A549 (cell line): Measurements from ENCODE around the gene MED9. TPM values are rescaled to one million over a fixed set of nuclear protein-coding genes. Genes with fewer than 3 reads are reported as not detected.

ENCODE experiments used
- ATAC-seq, 2 experiments: fragments of 200-7000 bp in 1 of 2; fragments of >200 bp in 1 of 2; cut with Nextera tagmentation in 1 of 2; cut with Tn5 transposase in 1 of 2; 3 replicates each; pipeline versions ENCODE4 v1.8.0 to v1.9.1; 2018 to 2020; ENCODE audit warnings: mild to moderate bottlenecking in 1 of 2, moderate library complexity in 1 of 2
- CTCF ChIA-PET: fragments of 300-600 bp; sonication (Branson Sonifier 250); formaldehyde crosslinking; extraction: SDS; loops from one replicate; lab custom pipeline; 2021; ENCODE audit warnings: antibody characterized with exemption, inconsistent platforms; lab: Yijun Ruan, JAX
- POLR2A ChIA-PET: fragments of 350-600 bp; formaldehyde crosslinking; extraction: SDS; loops from one replicate; lab custom pipeline; 2021; ENCODE audit warnings: antibody characterized with exemption, inconsistent platforms; lab: Yijun Ruan, JAX
- DNase-seq, 2 experiments: peaks; one replicate each; pipeline versions ENCODE4 v3.0.0 to v3.0.0-alpha.2; 2011 to 2016; ENCODE audit warnings: low read depth in 1 of 2, low spot score in 1 of 2
- FAIRE-seq: peaks from 2 replicates; lab custom pipeline; 2011; peaks lifted over from hg19 to GRCh38; lab: Jason Lieb, UNC
- H3K27ac ChIP-seq, 2 experiments: fragments of >200 bp; sonication (Bioruptor Twin); formaldehyde crosslinking; 3 replicates each; pipeline ENCODE4 v1.5.1; 2016 to 2017
- H3K4me1 ChIP-seq: fragments of >200 bp; sonication (Bioruptor Twin); formaldehyde crosslinking; 3 replicates; pipeline ENCODE4 v1.6.1; 2016
- H3K4me2 ChIP-seq: fragments of >200 bp; sonication (Bioruptor Twin); formaldehyde crosslinking; 3 replicates; pipeline ENCODE4 v1.6.1; 2016
- H3K4me3 ChIP-seq: fragments of >200 bp; sonication (Bioruptor Twin); formaldehyde crosslinking; 3 replicates; pipeline ENCODE4 v1.5.1; 2016
- H3K9me3 ChIP-seq: fragments of >200 bp; sonication (Bioruptor Twin); formaldehyde crosslinking; 3 replicates; pipeline ENCODE4 v1.6.1; 2016
- ATOH8 ChIP-seq: fragments of 250-450 bp; sonication (Bioruptor Pico); IDR thresholded peaks from 2 replicates; pipeline ENCODE4 v1.5.0; 2020; ENCODE audit warnings: low read depth, mild to moderate bottlenecking, moderate library complexity
- BHLHE40 ChIP-seq: IDR thresholded peaks from 2 replicates; pipeline ENCODE4 v1.6.1; 2012; ENCODE audit warnings: low read depth, low read length, inconsistent platforms
- CBX2 ChIP-seq: fragments of 200-600 bp; sonication (generic); IDR thresholded peaks from 2 replicates; pipeline ENCODE4 v1.6.1; 2016; ENCODE audit warnings: low read depth, mild to moderate bottlenecking, borderline replicate concordance
- CEBPB ChIP-seq, 2 experiments: fragments of >200 bp in 1 of 2; sonication (Bioruptor Twin) in 1 of 2; formaldehyde crosslinking in 1 of 2; IDR thresholded peaks; 2 replicates each; pipeline ENCODE4 v1.6.1; 2012 to 2016
- E2F6 ChIP-seq: IDR thresholded peaks from 2 replicates; pipeline ENCODE4 v1.6.1; 2012; ENCODE audit warnings: low read depth, borderline replicate concordance
- EHMT2 ChIP-seq: fragments of 200-600 bp; sonication (generic); IDR thresholded peaks from 2 replicates; pipeline ENCODE4 v1.6.1; 2016; ENCODE audit warnings: antibody characterized with exemption, low read depth, mild to moderate bottlenecking, moderate library complexity
- FOSB ChIP-seq: fragments of 250-450 bp; sonication (Bioruptor Pico); IDR thresholded peaks from 2 replicates; pipeline ENCODE4 v1.5.0; 2020; ENCODE audit warnings: mild to moderate bottlenecking, moderate library complexity
- FOSL2 ChIP-seq, 2 experiments: fragments of 450-650 bp in 1 of 2; fragments of >200 bp in 1 of 2; sonication (Bioruptor Twin) in 1 of 2; formaldehyde crosslinking; IDR thresholded peaks; 2 replicates each; pipeline versions ENCODE4 v1.5.0 to v1.6.1; 2016 to 2020; ENCODE audit warnings: mild to moderate bottlenecking in 1 of 2, moderate library complexity in 1 of 2
- FOXS1 ChIP-seq: fragments of 250-450 bp; sonication (Bioruptor Pico); IDR thresholded peaks from 2 replicates; pipeline ENCODE4 v1.5.0; 2020; ENCODE audit warnings: mild to moderate bottlenecking, moderate library complexity
- GATA3 ChIP-seq: IDR thresholded peaks from 2 replicates; pipeline ENCODE4 v1.6.1; 2012; ENCODE audit warnings: borderline replicate concordance
- HOXB13 ChIP-seq: fragments of 250-450 bp; sonication (Bioruptor Pico); IDR thresholded peaks from 2 replicates; pipeline ENCODE4 v1.5.0; 2020; ENCODE audit warnings: low read depth, mild to moderate bottlenecking, moderate library complexity
- JUN ChIP-seq, 2 experiments: fragments of >200 bp; sonication (Bioruptor Twin); formaldehyde crosslinking; IDR thresholded peaks; 2 replicates in 1 of 2; 3 replicates in 1 of 2; pipeline ENCODE4 v1.6.1; 2016 to 2017
- JUNB ChIP-seq: fragments of >200 bp; sonication (Bioruptor Twin); formaldehyde crosslinking; IDR thresholded peaks from 2 replicates; pipeline ENCODE4 v1.6.1; 2016
- KDM1A ChIP-seq: fragments of 200-600 bp; sonication (generic); IDR thresholded peaks from 2 replicates; pipeline ENCODE4 v1.6.1; 2016; ENCODE audit warnings: low read depth, mild to moderate bottlenecking
- KDM5A ChIP-seq: fragments of 200-600 bp; sonication (generic); IDR thresholded peaks from 2 replicates; pipeline ENCODE4 v1.6.1; 2016; ENCODE audit warnings: antibody characterized with exemption, mild to moderate bottlenecking
- MAZ ChIP-seq: fragments of 150-350 bp; IDR thresholded peaks from 2 replicates; pipeline ENCODE4 v1.6.1; 2014; ENCODE audit warnings: antibody characterized with exemption, low read depth, low read length, borderline replicate concordance
- RARB ChIP-seq: fragments of 250-450 bp; sonication (Bioruptor Pico); IDR thresholded peaks from 2 replicates; pipeline ENCODE4 v1.8.0; 2021; ENCODE audit warnings: mild to moderate bottlenecking, moderate library complexity
- RFX5 ChIP-seq: fragments of 450-650 bp; IDR thresholded peaks from 2 replicates; pipeline ENCODE4 v1.7.1; 2014; ENCODE audit warnings: antibody characterized with exemption, mild to moderate bottlenecking, moderate library complexity
- RNF2 ChIP-seq: fragments of 200-600 bp; sonication (generic); IDR thresholded peaks from 2 replicates; pipeline ENCODE4 v1.6.1; 2016; ENCODE audit warnings: low read depth, mild to moderate bottlenecking, antibody characterized with exemption, moderate library complexity, borderline replicate concordance
- TFCP2L1 ChIP-seq: fragments of 250-450 bp; sonication (Bioruptor Pico); IDR thresholded peaks from 2 replicates; pipeline ENCODE4 v1.5.0; 2021; ENCODE audit warnings: mild to moderate bottlenecking
- TP53 ChIP-seq: fragments of 250-450 bp; sonication (Bioruptor Pico); IDR thresholded peaks from 2 replicates; pipeline ENCODE4 v1.5.0; 2021; ENCODE audit warnings: mild to moderate bottlenecking, moderate library complexity
- USF2 ChIP-seq: fragments of 450-650 bp; IDR thresholded peaks from 2 replicates; pipeline ENCODE4 v1.6.1; 2014; ENCODE audit warnings: antibody characterized with exemption
- ZNF302 ChIP-seq: fragments of 250-450 bp; sonication (Bioruptor Pico); IDR thresholded peaks from 2 replicates; pipeline ENCODE4 v1.9.0; 2021; ENCODE audit warnings: inconsistent platforms, mild to moderate bottlenecking, moderate library complexity
- ZSCAN20 ChIP-seq: fragments of 250-450 bp; sonication (Bioruptor Pico); IDR thresholded peaks from 2 replicates; pipeline ENCODE4 v1.8.0; 2022; ENCODE audit warnings: mild to moderate bottlenecking, moderate library complexity
- WGBS: methylation state at CpG from one replicate; pipeline ENCODE4 v1.1.6; 2017; ENCODE audit errors: missing lambda C conversion rate; 5-methylcytosine and 5-hydroxymethylcytosine counted together
- polyA plus RNA-seq, 4 experiments: library from polyadenylated mRNA; depleted of rRNA in 3 of 4; stranded (reverse); fragments of >200 nt; fragmentation: RNase III in 1 of 4; extraction: RNeasy Plus Mini Kit Qiagen cat#74134 plus additional on column Dnase treatment in 1 of 4; gene quantifications; 2 replicates in 3 of 4; 3 replicates in 1 of 4; pipeline ENCODE4 v1.2.3, GENCODE V29; 2011 to 2017

MED9 gene
- polyA plus RNA-seq, 2 of the 4 experiments (the other 2 are of a cell fraction), result 15.2 to 17.4 TPM

- H3K9me3 ChIP-seq, result no peaks in the 10 kb centered on the region
- POLR2A ChIA-PET, result no interaction called here
- H3K4me3 ChIP-seq, result no peak overlapping the region
- no peak overlapping the region for H3K4me2 ChIP-seq
- ATAC-seq (no peak), DNase-seq (no peak), FAIRE-seq (no peak)
- WGBS, result 86% methylated on average over 3 of the region's 3 CpGs
- no peak overlapping the region for H3K27ac ChIP-seq
- TF ChIP-seq TFCP2L1 (CRISPR knock-in tag) (no peak), CEBPB (IDR thresholded peaks at IDR 0.05) (no peak), FOXS1 (CRISPR knock-in tag) (no peak), MAZ (no peak), HOXB13 (no peak), GATA3 (no peak)
- CTCF ChIA-PET, result interaction anchor here (0.7 to 4.2 kb wide), 3 partner anchors 27 to 143 kb away, joined by 3 to 22 read pairs (median 11); partner anchors contain the start of gene RASD1
- H3K4me1 ChIP-seq, result 0 out of 3 replicates have a peak, but pooled peaks cover 5% of the 10 kb centered on the region
Observed at GRCh38 chr17:17469996-17470395, 6.8 kb upstream of the MED9 start.

- DNase-seq (no peak), ATAC-seq (no peak)
- Histone ChIP-seq H3K9me3 (no peaks in the 10 kb centered on the region), H3K4me2 (no peak overlapping the region), H3K4me1 (0 out of 3 replicates have a peak, but pooled peaks cover 5% of the 10 kb centered on the region), H3K27ac (no peak overlapping the region)
- CTCF ChIA-PET, result interaction anchor here (0.7 to 4.2 kb wide), 8 partner anchors 10 to 281 kb away, joined by 3 to 22 read pairs (median 9); partner anchors contain the start of gene RASD1
- 33% methylated on average over 8 of the region's 8 CpGs for WGBS
- no peak for TF ChIP-seq ZNF302
- no peak for TF ChIP-seq GATA3
- TF ChIP-seq BHLHE40, result no peak
- no peak for TF ChIP-seq CEBPB (IDR thresholded peaks at IDR 0.05)
- no peak for TF ChIP-seq USF2
- no peak for TF ChIP-seq CBX2
- TF ChIP-seq FOSL2 (IDR thresholded peaks at IDR 0.05), result no peak
- no peak for TF ChIP-seq FOSL2 (CRISPR knock-in tag; IDR thresholded peaks at IDR 0.05)
- no peak for TF ChIP-seq TP53 (CRISPR knock-in tag)
- no peak for TF ChIP-seq RFX5
- TF ChIP-seq JUN (IDR thresholded peaks at IDR 0.05), result no peak
- TF ChIP-seq RNF2, result no peak
- TF ChIP-seq ATOH8, result no peak
- no peak for TF ChIP-seq RARB (CRISPR knock-in tag)
- TF ChIP-seq KDM1A, result no peak
- TF ChIP-seq ZSCAN20 (CRISPR knock-in tag), result no peak
- TF ChIP-seq FOSB (CRISPR knock-in tag), result no peak
- no peak for TF ChIP-seq EHMT2
- TF ChIP-seq E2F6, result no peak
- no peak for TF ChIP-seq JUNB
- no peak for TF ChIP-seq KDM5A
- TF ChIP-seq, all 56 proteins: peak for 0
- H3K4me3 ChIP-seq, result no peak overlapping the region
- no peak for FAIRE-seq
- POLR2A ChIA-PET, result interaction anchor here (1.4 kb wide), 1 partner anchor 24 kb away, joined by 13 read pairs; the partner anchor contains the start of gene RASD1
Observed at GRCh38 chr17:17472333-17472920, 4.4 kb upstream of the MED9 start.
